ENCODE results near the gene IFIT1B. TPM values are rescaled to one million over a fixed set of nuclear protein-coding genes. Genes with fewer than 3 reads are reported as not detected.

The IFIT1B gene
- total RNA-seq, 2 donors from 2014 or later: not detected

DNA sequence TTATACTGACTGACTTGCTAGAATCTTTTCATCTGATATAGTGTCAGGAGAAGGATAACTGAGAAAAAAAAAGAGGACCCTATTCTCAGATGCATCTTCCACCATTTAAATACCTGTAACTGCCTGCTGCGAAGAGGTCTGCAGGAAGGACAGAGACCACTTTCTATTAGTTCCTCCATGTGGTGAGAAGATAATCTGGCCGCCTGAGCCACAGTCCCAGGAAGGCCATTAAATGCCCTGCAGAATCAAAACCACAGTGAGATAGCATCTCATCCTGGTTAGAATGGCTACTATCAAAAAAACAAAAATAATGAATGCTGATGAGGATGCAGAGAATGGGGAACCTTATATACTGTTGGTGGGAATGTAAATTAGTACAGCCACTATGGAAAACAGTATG lies 19.9 kb upstream of the IFIT1B start:
- ATAC-seq (replicated peaks): no peak

DNA sequence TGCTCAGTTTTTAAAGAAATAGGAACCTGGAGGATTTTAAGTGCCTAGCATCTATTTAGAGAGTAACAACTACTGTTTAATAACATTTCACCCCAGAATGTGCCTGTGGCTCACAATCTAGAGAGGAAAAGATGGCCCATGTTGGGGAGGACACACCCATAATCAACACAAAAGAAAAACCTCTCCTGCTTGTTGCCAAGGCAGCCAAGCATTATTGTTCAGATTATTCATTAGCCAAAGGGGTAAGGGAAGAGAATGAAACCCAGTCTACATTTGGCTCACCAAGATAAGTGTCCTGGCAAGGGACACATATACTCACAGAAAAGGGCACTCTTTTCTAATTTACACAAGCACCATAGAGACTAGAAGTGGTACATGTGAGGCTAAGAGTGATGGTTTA lies 17.7 kb upstream of the IFIT1B start:
- Mint-ChIP-seq H3K9me3 (no peaks in the 10 kb centered on the region), H3K4me3 (no peak overlapping the region), H3K36me3 (ENCODE audit: low read depth) (no peaks in the 10 kb centered on the region), H3K27me3 (no peaks in the 10 kb centered on the region), H3K27ac (no peak overlapping the region), H3K4me1 (peaks cover 4% of the 10 kb centered on the region)
- no peak for ATAC-seq (replicated peaks)

More for the DNA sequence above, 19.9 kb upstream of the IFIT1B start:
- Mint-ChIP-seq H3K27ac (no peak overlapping the region), H3K4me1 (no peaks in the 10 kb centered on the region), H3K4me3 (no peak overlapping the region), H3K36me3 (ENCODE audit: low read depth) (no peaks in the 10 kb centered on the region), H3K27me3 (peaks cover 3% of the 10 kb centered on the region), H3K9me3 (peaks cover 3% of the 10 kb centered on the region)

DNA sequence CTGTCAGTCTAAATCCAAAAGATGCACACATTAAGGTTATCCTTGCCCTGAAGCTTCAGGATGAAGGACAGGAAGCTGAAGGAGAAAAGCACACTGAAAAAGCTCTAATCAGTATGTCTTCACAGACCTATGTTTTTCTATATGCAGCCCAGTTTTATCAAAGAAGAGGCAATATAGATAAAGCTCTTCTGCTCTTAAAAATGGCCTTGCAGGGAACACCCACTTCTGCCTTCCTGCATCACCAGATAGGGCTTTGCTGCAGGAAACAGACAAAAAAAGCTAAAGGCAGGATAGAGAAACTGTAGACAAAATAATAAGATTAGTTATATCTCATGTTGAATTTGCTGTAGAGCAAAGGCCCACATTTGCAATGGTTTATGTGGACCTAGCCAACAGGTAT lies 14.9 kb upstream of the IFIT1B start:
- H3K27ac Mint-ChIP-seq: no peak overlapping the region
- H3K9me3 Mint-ChIP-seq: no peaks in the 10 kb centered on the region
- ATAC-seq (replicated peaks): no peak
- H3K4me1 Mint-ChIP-seq: peaks cover 4% of the 10 kb centered on the region
- no peaks in the 10 kb centered on the region for H3K27me3 Mint-ChIP-seq
- H3K4me3 Mint-ChIP-seq: no peak overlapping the region
- no peaks in the 10 kb centered on the region for H3K36me3 Mint-ChIP-seq (ENCODE audit: low read depth)

DNA sequence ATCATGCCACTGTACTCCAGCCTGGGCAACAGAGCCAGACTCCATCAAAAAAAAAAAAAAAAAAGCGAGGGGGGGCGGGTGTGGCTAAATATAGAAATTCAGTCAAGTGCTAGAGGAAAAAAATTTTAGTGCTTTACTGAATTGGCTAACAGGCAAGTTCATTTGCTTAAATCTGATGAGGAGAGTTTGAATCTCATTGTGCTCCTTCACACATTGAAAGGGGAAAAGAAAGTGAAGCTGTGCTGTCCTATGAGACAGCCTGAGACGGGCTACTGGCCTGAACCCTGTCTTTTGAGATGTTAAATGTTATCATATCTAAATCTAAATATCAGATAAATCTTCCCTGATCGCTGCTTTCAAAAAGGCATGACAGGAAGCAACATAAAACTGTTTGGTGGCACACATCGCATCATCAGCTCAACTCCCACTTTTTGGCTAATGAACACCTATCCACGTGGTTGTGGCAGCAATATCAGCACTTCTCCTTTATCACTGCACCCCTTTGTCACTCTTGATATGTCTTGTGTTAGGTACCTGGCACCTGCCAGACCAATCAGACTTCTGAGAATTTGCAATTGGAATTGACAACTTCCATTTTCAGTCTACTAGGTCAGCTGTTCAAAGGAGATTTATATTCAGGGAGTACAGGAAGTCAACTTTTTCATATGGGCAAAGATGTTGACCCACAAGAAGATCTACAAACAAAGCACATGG lies 14.0 kb upstream of the IFIT1B start:
- no peak for ATAC-seq (replicated peaks)
- H3K36me3 Mint-ChIP-seq (ENCODE audit: low read depth): no peaks in the 10 kb centered on the region
- no peaks in the 10 kb centered on the region for H3K9me3 Mint-ChIP-seq
- H3K27me3 Mint-ChIP-seq: no peaks in the 10 kb centered on the region
- H3K4me3 Mint-ChIP-seq: no peak overlapping the region
- no peak overlapping the region for H3K27ac Mint-ChIP-seq
- H3K4me1 Mint-ChIP-seq: peaks cover 7% of the 10 kb centered on the region

DNA sequence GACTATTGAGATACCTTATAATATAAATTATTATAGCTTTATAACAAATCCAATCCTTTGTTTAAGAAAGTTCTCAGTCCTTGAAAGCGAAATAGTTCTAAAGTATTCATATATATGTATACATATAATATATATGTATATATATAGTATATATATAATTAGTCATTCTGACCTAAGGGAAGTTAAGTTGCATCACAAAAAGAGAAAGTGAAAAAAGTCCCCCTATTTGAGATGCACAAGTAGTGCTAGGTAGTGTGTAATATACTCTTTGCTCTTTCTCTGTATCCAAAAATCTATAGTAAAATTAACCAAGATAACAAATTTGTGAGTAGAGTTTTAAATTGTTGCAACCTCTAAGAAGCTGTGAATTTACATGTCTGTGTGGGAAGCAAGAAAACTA lies 13.3 kb upstream of the IFIT1B start:
- Mint-ChIP-seq H3K4me3 (no peak overlapping the region), H3K27me3 (no peaks in the 10 kb centered on the region), H3K27ac (no peak overlapping the region), H3K9me3 (no peaks in the 10 kb centered on the region), H3K4me1 (peaks cover 7% of the 10 kb centered on the region), H3K36me3 (ENCODE audit: low read depth) (no peaks in the 10 kb centered on the region)
- ATAC-seq (replicated peaks): no peak

DNA sequence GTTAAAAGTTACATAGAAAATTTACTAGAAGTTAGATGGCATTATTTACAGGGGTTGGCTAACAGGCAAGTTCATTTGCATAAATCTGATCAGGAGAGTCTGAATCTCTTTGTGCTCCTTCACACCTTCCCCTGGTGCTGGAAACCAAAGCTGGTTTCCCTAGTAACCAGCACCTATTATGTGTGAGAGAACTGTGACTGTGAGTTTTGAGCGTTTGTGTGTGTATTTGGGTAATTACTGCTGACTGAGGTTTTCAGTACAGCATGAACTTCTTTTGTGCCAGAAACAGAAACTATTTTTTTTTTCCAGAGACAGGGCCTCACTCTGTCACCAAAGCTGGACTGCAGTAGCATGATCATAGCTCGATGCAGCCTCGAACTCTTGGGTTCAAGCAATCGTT lies 10.3 kb upstream of the IFIT1B start:
- peak; percentile 70 for ATAC-seq (replicated peaks)
- no peak overlapping the region for H3K4me3 Mint-ChIP-seq
- H3K36me3 Mint-ChIP-seq (ENCODE audit: low read depth): no peaks in the 10 kb centered on the region
- peaks cover 7% of the 10 kb centered on the region for H3K4me1 Mint-ChIP-seq
- H3K27me3 Mint-ChIP-seq: peaks cover 2% of the 10 kb centered on the region
- no peak overlapping the region for H3K27ac Mint-ChIP-seq
- H3K9me3 Mint-ChIP-seq: no peaks in the 10 kb centered on the region

DNA sequence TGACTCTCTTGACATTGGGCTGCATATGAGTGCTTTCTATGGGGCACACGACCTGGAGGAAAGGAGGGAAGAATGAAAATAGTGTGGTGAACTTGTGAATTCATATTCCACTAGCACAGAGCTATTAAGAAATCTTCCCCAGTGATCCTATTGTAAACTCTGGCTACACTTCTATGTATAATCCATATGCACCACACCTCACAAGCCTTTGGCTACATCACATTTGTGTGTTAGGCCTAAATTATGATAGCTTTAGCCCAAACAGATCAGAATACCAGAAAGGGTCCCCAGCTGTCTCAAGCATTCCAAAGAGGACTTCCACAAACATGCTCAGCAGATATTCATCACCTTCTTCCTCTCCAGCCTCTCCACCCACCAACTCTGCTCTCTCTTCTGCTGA lies 9.7 kb upstream of the IFIT1B start:
- Mint-ChIP-seq H3K4me1 (peaks cover 7% of the 10 kb centered on the region), H3K9me3 (no peaks in the 10 kb centered on the region), H3K27me3 (peaks cover 5% of the 10 kb centered on the region), H3K4me3 (no peak overlapping the region), H3K36me3 (ENCODE audit: low read depth) (no peaks in the 10 kb centered on the region), H3K27ac (no peak overlapping the region)
- no peak for ATAC-seq (replicated peaks)

DNA sequence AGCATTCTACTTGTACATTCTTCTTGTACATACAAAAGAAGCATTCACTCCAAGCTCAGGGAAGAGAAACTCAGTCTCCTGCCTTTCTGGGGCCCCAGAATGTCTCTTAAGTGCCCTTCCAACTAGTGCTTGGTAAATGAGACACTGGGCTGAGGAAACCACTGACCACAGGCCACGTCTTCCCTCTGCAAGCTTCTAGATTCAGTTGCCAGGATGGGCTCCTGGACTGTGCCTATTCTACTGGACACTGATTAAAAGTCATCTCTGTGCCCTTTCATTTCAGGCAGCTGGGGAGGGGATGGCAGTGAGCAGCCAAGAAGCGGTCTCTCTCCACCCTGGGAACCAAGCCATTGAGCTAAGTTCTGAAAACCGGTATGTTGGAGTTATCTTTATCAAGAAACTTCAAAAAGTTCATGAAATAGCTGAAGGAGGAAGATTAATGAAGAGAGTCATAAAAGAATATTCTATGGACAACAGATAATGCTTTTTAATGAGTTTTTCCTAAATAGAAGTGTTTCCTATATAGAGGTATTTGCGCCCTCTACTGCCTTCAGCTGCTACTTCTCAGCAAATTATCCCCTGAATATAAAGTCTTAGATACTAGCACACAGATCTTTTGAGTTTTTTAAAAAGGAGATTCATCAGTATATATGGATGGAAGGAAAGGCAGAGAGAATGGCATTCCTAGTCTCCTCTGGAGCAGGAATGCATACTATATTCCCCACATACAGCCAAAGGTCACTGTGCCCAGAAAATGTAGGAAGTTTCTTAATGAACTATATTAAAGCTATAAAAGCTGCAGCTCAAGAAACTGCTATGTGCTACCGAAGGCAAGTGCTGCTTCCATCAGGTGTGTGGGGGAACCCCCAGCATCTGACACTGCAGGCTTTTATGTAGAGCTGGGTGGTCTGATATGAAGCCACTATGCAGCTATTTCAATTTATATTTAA lies 8.4 kb upstream of the IFIT1B start:
- Mint-ChIP-seq H3K27ac (no peak overlapping the region), H3K36me3 (ENCODE audit: low read depth) (no peaks in the 10 kb centered on the region), H3K4me1 (peaks cover 4% of the 10 kb centered on the region), H3K9me3 (no peaks in the 10 kb centered on the region), H3K4me3 (no peak overlapping the region), H3K27me3 (peaks cover 5% of the 10 kb centered on the region)
- ATAC-seq (replicated peaks): no peak

DNA sequence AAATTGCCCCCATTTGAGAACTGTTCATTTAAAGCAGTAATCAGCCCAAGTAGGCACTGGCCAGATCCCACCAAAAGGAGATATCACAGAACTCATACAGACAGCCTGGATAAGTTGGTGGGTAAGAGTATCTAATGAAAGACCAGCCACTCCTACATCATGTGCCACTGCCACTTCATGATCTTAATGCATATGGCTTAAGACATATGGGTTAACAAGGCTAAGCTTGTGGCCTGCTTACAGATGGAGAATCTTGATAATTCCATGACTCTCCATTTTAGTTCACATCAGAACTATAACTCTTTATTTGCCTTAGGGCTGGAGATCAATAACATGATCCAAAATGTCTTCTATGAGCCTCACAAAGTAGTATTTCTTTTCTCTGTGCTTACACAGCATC lies 6.8 kb upstream of the IFIT1B start:
- Mint-ChIP-seq H3K9me3 (no peaks in the 10 kb centered on the region), H3K4me1 (peaks cover 4% of the 10 kb centered on the region), H3K27ac (no peak overlapping the region), H3K36me3 (ENCODE audit: low read depth) (no peaks in the 10 kb centered on the region), H3K27me3 (peaks cover 5% of the 10 kb centered on the region), H3K4me3 (no peak overlapping the region)
- no peak for ATAC-seq (replicated peaks)

DNA sequence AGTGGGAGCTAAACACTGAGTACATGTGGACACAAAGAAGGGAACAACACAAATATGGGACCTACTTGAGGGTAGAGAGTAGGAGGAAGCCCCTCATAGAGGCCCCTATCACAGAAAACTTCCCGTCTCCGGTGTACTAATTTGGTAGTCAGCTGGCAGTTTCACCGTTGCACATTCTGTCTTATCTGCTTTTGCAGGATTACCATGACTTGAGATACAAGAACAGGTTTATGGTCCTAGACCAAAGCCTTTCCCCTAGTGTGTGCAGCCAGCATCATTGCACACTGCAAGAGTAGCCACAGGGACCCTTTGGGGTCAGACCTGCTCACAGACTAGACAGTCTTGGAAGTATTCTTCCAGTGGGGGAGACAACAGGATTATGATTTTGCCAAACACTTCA lies 5.9 kb upstream of the IFIT1B start:
- Mint-ChIP-seq H3K36me3 (ENCODE audit: low read depth) (no peaks in the 10 kb centered on the region), H3K4me1 (peaks cover 4% of the 10 kb centered on the region), H3K4me3 (no peak overlapping the region), H3K9me3 (no peaks in the 10 kb centered on the region), H3K27ac (no peak overlapping the region), H3K27me3 (peaks cover 5% of the 10 kb centered on the region)
- ATAC-seq (replicated peaks): no peak

DNA sequence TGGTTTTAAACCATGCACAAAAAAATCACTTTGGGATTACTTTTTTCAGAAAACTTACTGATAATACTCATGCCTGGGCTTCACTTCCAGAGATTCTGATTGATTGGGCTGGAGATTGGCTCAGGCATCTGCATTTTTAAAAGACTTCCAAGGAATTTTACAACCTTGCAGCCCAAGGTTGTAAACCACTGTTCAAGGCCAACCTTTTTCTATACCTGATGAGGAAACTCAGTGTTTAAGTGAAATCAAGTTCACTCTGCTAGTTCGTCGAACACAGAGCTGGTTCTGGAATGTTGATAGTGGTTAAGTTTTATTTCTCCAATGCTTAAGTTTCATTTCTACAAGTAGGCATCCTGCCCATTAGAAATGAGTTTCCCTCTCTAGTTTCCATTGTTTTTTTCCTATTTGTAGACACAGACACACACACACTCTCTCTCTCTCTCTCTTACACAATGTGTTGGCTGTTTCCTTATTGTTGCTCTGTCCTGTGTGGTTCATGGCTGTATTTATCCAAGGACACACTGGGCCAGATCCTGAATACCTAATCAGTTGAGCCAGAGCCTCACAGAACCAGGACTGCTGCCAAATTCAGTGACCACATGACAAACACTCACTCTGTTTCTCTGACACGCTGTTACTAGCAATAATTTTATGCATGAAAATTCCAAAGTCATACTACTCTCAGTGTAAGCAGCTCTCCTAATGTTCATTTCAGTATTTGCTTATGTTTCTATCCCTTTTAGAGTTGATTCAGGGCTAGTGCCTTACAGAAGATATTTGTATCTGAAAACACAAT lies 3.7 kb upstream of the IFIT1B start:
- Mint-ChIP-seq H3K4me1 (no peaks in the 10 kb centered on the region), H3K9me3 (no peaks in the 10 kb centered on the region), H3K4me3 (no peak overlapping the region), H3K27me3 (peaks cover 5% of the 10 kb centered on the region), H3K27ac (no peak overlapping the region), H3K36me3 (ENCODE audit: low read depth) (no peaks in the 10 kb centered on the region)
- no peak for ATAC-seq (replicated peaks)

DNA sequence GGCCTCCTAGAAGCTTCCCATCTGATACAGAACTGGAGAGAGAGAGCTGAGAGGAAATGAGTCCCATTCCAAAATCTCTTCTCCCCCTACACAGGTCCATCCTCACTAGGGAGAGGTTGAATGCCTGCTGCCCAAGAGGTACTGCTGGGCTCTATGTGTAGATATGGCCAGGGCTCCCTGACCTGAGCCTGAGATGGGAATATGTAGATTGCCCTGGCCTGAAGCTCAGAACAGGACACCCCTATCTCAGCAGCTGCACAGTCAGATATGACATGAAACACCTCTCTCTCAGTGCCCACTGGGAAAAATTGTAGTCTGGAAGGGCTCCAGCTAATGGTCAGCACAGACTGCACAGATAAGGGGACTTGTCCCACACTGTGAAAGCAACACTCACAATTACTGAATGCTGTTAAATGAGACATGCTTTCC lies 3.1 kb upstream of the IFIT1B start:
- H3K4me1 Mint-ChIP-seq: no peaks in the 10 kb centered on the region
- no peak for ATAC-seq (replicated peaks)
- H3K27ac Mint-ChIP-seq: no peak overlapping the region
- peaks cover 5% of the 10 kb centered on the region for H3K27me3 Mint-ChIP-seq
- no peaks in the 10 kb centered on the region for H3K9me3 Mint-ChIP-seq
- H3K4me3 Mint-ChIP-seq: no peak overlapping the region
- no peaks in the 10 kb centered on the region for H3K36me3 Mint-ChIP-seq (ENCODE audit: low read depth)

DNA sequence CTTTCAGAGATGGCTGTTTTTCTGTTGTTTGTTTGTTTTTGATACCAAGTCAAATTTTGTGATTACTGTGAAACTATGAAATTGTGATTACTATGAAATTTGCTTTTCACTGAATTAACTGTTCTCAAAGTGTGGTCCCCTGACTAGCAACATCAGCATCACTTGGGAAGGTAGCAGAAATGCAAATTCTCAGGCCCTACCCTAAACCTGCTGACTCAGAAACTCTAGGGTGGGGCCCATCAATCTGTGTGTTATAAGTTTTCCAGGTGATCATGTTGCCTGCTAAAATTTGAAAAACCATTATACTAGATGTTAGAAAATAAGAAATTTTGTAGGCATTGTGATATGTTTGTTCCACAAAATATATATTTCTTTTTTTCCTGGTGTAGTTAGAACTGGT lies 1.2 kb downstream of the IFIT1B start:
- Mint-ChIP-seq H3K4me3 (no peak overlapping the region), H3K27me3 (no peaks in the 10 kb centered on the region), H3K36me3 (ENCODE audit: low read depth) (no peaks in the 10 kb centered on the region), H3K9me3 (no peaks in the 10 kb centered on the region), H3K4me1 (no peaks in the 10 kb centered on the region), H3K27ac (no peak overlapping the region)
- no peak for ATAC-seq (replicated peaks)

DNA sequence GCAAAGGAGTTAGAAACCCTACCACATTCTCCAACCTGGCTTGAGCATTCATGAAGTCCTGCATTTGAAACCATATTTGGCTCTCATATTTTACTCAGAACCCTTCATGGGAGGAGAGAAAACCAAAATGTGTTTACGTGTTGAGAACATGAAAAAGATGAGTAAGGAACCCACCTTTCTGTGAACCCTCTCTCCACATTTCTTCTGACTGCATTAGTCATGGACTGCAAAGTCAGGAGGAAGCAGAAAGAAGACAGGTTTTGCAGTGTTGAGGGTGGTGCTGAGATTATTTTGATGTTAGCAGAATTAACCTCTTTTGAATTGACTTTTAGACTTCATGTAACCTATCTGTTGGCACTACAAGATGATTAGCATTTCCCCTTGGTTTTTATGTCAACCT lies 4.9 kb downstream of the IFIT1B start:
- H3K9me3 Mint-ChIP-seq: no peaks in the 10 kb centered on the region
- peak; percentile 54 for ATAC-seq (replicated peaks)
- H3K4me3 Mint-ChIP-seq: no peak overlapping the region
- no peaks in the 10 kb centered on the region for H3K4me1 Mint-ChIP-seq
- H3K27ac Mint-ChIP-seq: no peak overlapping the region
- no peaks in the 10 kb centered on the region for H3K36me3 Mint-ChIP-seq (ENCODE audit: low read depth)
- H3K27me3 Mint-ChIP-seq: no peaks in the 10 kb centered on the region

All from activated T-helper 17 cell treated with anti-CD3 and anti-CD28 coated beads, Interleukin-2, amount 50 U/mL, for 72 hours (primary cell).